Left renal cortex interstitium (tissue), 4 donors: ENCODE measurements around the gene SCEL. TPM values are rescaled to one million over a fixed set of nuclear protein-coding genes. Genes with fewer than 3 reads are reported as not detected.

ENCODE experiments used
- DNase-seq, 4 donors: peaks; one replicate each; pipeline ENCODE4 v3.0.0-alpha.2; 2013; ENCODE audit warnings: low read depth in 4 of 4, low spot score in 2 of 4, missing footprints in 1 of 4
- polyA plus RNA-seq, 4 donors: library from polyadenylated mRNA; unstranded; fragments of 120-200 nt; gene quantifications; one replicate each; pipeline ENCODE4 v1.2.1, GENCODE V29; 2013; ENCODE audit not compliant: insufficient read length in 4 of 4

SCEL gene
- polyA plus RNA-seq, 4 donors: not detected

- no peak for DNase-seq
Measured at GRCh38 chr13:77548594-77548993, 13.1 kb downstream of the SCEL start.

GRCh38 chr13:77554069-77554468 lies 18.6 kb downstream of the SCEL start:
- DNase-seq: no peak

- DNase-seq: no peak
Measured at GRCh38 chr13:77555246-77555645, 19.7 kb downstream of the SCEL start.

- DNase-seq: no peak
Measured at GRCh38 chr13:77558016-77558415, 22.5 kb downstream of the SCEL start.

GRCh38 chr13:77563111-77563510 lies 27.6 kb downstream of the SCEL start:
- peak in 1 of 4 donors; percentile 31 for DNase-seq

- no peak for DNase-seq
Measured at GRCh38 chr13:77565635-77566034, 30.1 kb downstream of the SCEL start.

GRCh38 chr13:77571956-77572355 lies 36.5 kb downstream of the SCEL start:
- no peak for DNase-seq

GRCh38 chr13:77574096-77574495 lies 38.6 kb downstream of the SCEL start:
- DNase-seq: no peak

GRCh38 chr13:77579959-77580358 lies 44.5 kb downstream of the SCEL start:
- no peak for DNase-seq

GRCh38 chr13:77580748-77581147 lies 45.2 kb downstream of the SCEL start:
- DNase-seq: no peak

- no peak for DNase-seq
Measured at GRCh38 chr13:77583581-77583980, 48.1 kb downstream of the SCEL start.

GRCh38 chr13:77584106-77584505 lies 48.6 kb downstream of the SCEL start:
- DNase-seq: no peak

GRCh38 chr13:77595166-77595810 lies 59.8 kb downstream of the SCEL start:
- no peak for DNase-seq

- no peak for DNase-seq
Measured at GRCh38 chr13:77596777-77597176, 61.3 kb downstream of the SCEL start.

- no peak for DNase-seq
Measured at GRCh38 chr13:77599351-77599750, 63.8 kb downstream of the SCEL start.

GRCh38 chr13:77600701-77601100 lies 65.2 kb downstream of the SCEL start:
- no peak for DNase-seq

GRCh38 chr13:77611068-77611467 lies 75.6 kb downstream of the SCEL start:
- DNase-seq: no peak

- no peak for DNase-seq
Measured at GRCh38 chr13:77616027-77616426, 80.5 kb downstream of the SCEL start.

- DNase-seq: no peak
Measured at GRCh38 chr13:77619655-77620054, 84.1 kb downstream of the SCEL start.

GRCh38 chr13:77620138-77620537 lies 84.6 kb downstream of the SCEL start:
- no peak for DNase-seq

- DNase-seq: no peak
Measured at GRCh38 chr13:77623806-77624205, 88.3 kb downstream of the SCEL start.

- no peak for DNase-seq
Measured at GRCh38 chr13:77628170-77628569, 92.7 kb downstream of the SCEL start.

GRCh38 chr13:77637588-77637987 lies 102.1 kb downstream of the SCEL start:
- no peak for DNase-seq
